ENCODE results near the gene PAH.

The PAH gene

GRCh38 chr12:102917026-102917787 lies at the start of gene PAH:
TSS of gene PAH (minus strand) at chr12:102917244. CDS start at chr12:102917130, 114 bp downstream.
- no peak within 1 kb of the TSS for H3K4me3 ChIP-seq (ENCODE audit: low read depth, low read length)
- no peak for TF ChIP-seq CTCF (conservative IDR thresholded peaks at IDR 0.05; ENCODE audit: low read depth, low read length)
- DNase-seq (ENCODE audit: low read depth): no peak

- no peak overlapping the region for H3K4me3 ChIP-seq (ENCODE audit: low read depth, low read length)
- DNase-seq (ENCODE audit: low read depth): no peak
- no peak for TF ChIP-seq CTCF (conservative IDR thresholded peaks at IDR 0.05; ENCODE audit: low read depth, low read length)
These were observed 49.3 kb upstream of the PAH start for GRCh38 chr12:102966200-102966863.

GRCh38 chr12:102965281-102966155 lies 48.5 kb upstream of the PAH start:
- no peak for TF ChIP-seq CTCF (conservative IDR thresholded peaks at IDR 0.05; ENCODE audit: low read depth, low read length)
- no peak overlapping the region for H3K4me3 ChIP-seq (ENCODE audit: low read depth, low read length)
- DNase-seq (ENCODE audit: low read depth): no peak

- no peak overlapping the region for H3K4me3 ChIP-seq (ENCODE audit: low read depth, low read length)
- TF ChIP-seq CTCF (conservative IDR thresholded peaks at IDR 0.05; ENCODE audit: low read depth, low read length): no peak
- DNase-seq (ENCODE audit: low read depth): no peak
These were observed 47.8 kb upstream of the PAH start for GRCh38 chr12:102964872-102965271.

- TF ChIP-seq CTCF (conservative IDR thresholded peaks at IDR 0.05; ENCODE audit: low read depth, low read length): no peak
- H3K4me3 ChIP-seq (ENCODE audit: low read depth, low read length): no peak overlapping the region
- no peak for DNase-seq (ENCODE audit: low read depth)
These were observed 46.8 kb upstream of the PAH start for GRCh38 chr12:102963796-102964195.

GRCh38 chr12:102962986-102963385 lies 45.9 kb upstream of the PAH start:
- DNase-seq (ENCODE audit: low read depth): no peak
- no peak overlapping the region for H3K4me3 ChIP-seq (ENCODE audit: low read depth, low read length)
- TF ChIP-seq CTCF (conservative IDR thresholded peaks at IDR 0.05; ENCODE audit: low read depth, low read length): no peak
